NCI-H2227 treated with DMSO at 0.1 percent for 48 hours (cell line): Measurements from ENCODE around the gene RENBP.

Source experiments
- DNase-seq: peaks from one replicate; lab custom pipeline; 2025; lab: John Stamatoyannopoulos, UW

The RENBP gene

GRCh38 chrX:153953892-153954557, 9.6 kb upstream of the RENBP start:
- no peak for DNase-seq

GRCh38 chrX:153953342-153953830, 8.9 kb upstream of the RENBP start:
- peak; percentile 53 for DNase-seq

GRCh38 chrX:153952373-153953026, 8.1 kb upstream of the RENBP start:
- no peak for DNase-seq

GRCh38 chrX:153951683-153952372, 7.4 kb upstream of the RENBP start:
- no peak for DNase-seq

GRCh38 chrX:153950127-153950526, 5.7 kb upstream of the RENBP start:
- DNase-seq = no peak

- no peak for DNase-seq
Observed at GRCh38 chrX:153948847-153949805, 4.7 kb upstream of the RENBP start.

GRCh38 chrX:153948002-153948466, 3.6 kb upstream of the RENBP start:
- DNase-seq = no peak

GRCh38 chrX:153947009-153947769, 2.7 kb upstream of the RENBP start:
- peak; percentile 48 for DNase-seq

GRCh38 chrX:153945956-153946943, 1.8 kb upstream of the RENBP start:
- DNase-seq = no peak

- DNase-seq = no peak
Observed at GRCh38 chrX:153944800-153945150, 332 bp upstream of the RENBP start.

GRCh38 chrX:153941336-153942252, 2.8 kb downstream of the RENBP start:
- DNase-seq = no peak

GRCh38 chrX:153939573-153939972, 4.9 kb downstream of the RENBP start:
- DNase-seq = no peak

GRCh38 chrX:153938226-153938786, 6.1 kb downstream of the RENBP start:
- DNase-seq = no peak

- no peak for DNase-seq
Observed at GRCh38 chrX:153937056-153937455, 7.4 kb downstream of the RENBP start.

GRCh38 chrX:153935326-153935851, 9.1 kb downstream of the RENBP start:
- no peak for DNase-seq

- peak; percentile 49 for DNase-seq
Observed at GRCh38 chrX:153934762-153935325, 9.6 kb downstream of the RENBP start, which contains the start of gene NAA10. TSS of gene NAA10 (minus strand) at chrX:153935037. CDS start at chrX:153934904, 133 bp downstream.

- no peak for DNase-seq
Observed at GRCh38 chrX:153934148-153934761, 10.2 kb downstream of the RENBP start.
